Stimulated activated CD4-positive, alpha-beta T cell treated with anti-CD3 and anti-CD28 coated beads, Interleukin-4, amount 100 ng/mL, for 1 hour (primary cell): ENCODE measurements around the gene TRIM61.
"Not testable (repeated sequence)": the region's sequence is repeated elsewhere in the genome, so short reads cannot be mapped to it uniquely, and the experiment has no call there.

Experiments
- DNase-seq: peaks from one replicate; pipeline ENCODE4 v3.0.0-alpha.2; 2020

Gene TRIM61

GRCh38 chr4:164956766-164957643, 20.5 kb downstream of the TRIM61 start:
- DNase-seq, result peak; percentile 70

DNA sequence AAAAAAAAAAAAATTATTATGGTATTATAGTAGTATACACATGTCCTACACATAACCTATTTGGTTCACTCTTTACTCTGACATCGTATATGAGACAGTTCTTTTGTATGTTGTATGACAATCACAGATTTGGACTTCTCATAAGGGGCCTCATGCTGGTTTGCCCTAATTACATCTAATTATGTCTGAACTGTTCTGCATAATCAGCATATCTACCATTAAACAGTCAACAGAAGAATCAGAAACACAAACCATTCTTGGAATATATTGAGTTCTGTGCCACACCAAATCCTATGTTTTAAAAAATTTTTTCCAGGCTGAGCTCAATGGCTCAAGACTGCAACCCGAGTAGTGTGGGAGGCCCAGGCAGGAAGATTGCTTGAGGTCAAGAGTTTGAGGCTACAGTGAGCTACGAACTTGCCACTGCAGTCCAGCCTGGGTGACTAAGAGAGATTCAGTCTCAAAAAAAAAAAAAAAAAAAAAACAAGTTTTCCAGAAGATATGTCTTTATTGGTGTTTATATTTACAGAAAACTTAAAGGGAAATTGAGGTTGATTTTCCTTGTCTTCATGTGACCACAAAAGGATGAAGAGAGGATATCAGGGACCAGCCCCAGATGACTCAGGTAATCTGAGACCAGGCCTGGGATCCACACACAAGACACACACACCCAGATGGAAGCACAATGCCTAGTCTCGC, 22.2 kb downstream of the TRIM61 start:
- no peak for DNase-seq

GRCh38 chr4:164952551-164952950, 24.9 kb downstream of the TRIM61 start:
- DNase-seq, result no peak

GRCh38 chr4:164949448-164950143, 27.9 kb downstream of the TRIM61 start:
- no peak for DNase-seq

- no peak for DNase-seq
These were observed 28.5 kb downstream of the TRIM61 start for GRCh38 chr4:164948975-164949374.

GRCh38 chr4:164948006-164948405, 29.5 kb downstream of the TRIM61 start:
- DNase-seq, result not testable (repeated sequence)

DNA sequence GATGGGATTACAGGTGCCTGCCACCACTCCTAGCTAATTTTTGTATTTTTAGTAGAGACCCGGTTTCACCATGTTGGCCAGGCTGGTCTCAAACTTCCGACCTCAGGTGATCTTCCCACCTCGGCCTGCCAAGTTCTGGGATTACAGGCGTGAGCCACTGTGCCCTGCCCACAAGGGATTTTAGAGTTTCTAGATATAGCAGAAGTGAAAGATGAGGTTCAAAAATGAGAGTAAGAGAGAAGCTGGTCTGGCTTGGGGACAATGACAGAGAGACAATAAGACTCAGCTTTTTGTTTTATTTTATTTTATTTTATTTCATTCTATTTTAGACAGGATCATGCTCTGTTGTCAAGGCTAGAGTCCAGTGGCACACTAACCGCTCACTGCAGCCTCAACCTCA, 30.6 kb downstream of the TRIM61 start:
- DNase-seq, result no peak

DNA sequence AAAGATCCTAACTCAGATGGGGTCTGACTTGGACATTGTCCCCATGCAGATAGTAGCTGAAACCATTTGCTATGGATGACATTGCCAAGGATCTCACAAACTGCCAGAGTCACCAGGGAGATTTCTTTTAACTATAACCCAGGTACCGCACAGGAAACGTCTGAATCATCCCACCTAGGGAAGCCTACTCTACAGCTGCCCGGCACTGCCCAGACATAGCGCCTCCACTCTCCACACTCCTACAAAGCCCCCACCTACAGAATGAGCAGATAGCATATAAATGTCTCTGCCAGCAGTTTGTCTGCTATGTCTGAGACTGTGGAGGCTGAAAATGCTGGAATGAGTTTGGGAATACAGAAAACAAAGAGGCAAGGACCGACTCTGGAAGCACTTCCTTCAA, 32.3 kb downstream of the TRIM61 start:
- DNase-seq, result no peak

GRCh38 chr4:164943192-164943591, 34.3 kb downstream of the TRIM61 start:
- DNase-seq, result no peak

- no peak for DNase-seq
These were observed 39.7 kb downstream of the TRIM61 start for GRCh38 chr4:164937576-164938270.

DNA sequence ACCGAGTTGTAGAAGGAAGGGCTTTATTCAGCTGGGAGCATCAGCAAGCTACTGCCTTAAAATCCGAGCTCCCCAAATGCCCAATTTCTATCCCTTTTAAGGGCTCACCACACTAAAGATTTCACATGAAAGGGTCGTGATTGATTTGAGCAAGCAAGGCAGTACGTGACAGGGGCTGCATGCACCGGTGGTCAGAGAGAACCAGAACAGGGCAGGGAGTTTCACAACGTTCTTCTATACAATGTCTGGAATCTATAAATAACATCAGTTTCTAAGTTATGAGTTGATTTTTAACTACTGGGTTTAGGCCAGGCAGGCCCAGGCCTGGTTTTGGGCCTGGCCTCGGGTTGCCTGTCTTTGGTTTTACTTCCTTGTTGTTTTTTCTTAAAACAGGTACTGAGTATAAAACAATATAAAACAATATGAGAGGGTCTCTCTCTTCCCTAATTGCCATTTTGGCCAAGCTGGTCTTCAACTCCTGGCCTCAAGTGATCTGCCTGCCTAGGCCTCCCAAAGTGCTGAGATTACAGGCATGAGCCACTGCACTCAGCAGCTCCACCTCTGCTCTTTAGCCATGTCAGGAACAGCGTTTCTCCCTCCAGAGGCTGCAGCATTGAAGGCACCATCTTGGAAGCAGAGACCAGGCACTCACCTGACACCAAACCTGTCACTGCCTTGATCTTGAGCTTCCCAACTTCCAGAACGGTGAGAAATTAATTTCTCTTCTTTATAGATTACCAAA, 41.4 kb downstream of the TRIM61 start:
- DNase-seq, result not testable (repeated sequence)

DNA sequence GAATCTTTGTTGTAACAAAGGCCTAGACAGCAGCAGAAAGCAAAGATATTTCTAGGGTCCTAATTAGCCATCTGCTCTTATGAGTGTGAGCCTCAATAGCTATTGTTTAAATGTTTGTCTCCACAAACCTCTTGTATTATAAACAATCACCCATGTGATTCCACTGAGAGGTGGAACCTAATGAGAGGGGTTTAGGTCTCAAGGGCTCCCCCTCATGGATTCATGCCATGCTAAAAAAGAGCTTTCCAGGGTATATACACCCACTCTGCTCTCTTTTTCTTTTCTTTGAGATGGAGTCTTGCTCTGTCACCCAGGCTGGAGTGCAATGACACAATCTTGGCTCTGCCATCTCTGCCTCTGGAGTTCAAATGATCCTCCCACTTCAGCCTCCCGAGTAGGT, 42.1 kb downstream of the TRIM61 start:
- DNase-seq, result no peak

GRCh38 chr4:164933244-164933643, 44.2 kb downstream of the TRIM61 start:
- no peak for DNase-seq

- no peak for DNase-seq
These were observed 45.7 kb downstream of the TRIM61 start for GRCh38 chr4:164931551-164932324.

GRCh38 chr4:164930647-164931046, 46.8 kb downstream of the TRIM61 start:
- DNase-seq, result no peak

DNA sequence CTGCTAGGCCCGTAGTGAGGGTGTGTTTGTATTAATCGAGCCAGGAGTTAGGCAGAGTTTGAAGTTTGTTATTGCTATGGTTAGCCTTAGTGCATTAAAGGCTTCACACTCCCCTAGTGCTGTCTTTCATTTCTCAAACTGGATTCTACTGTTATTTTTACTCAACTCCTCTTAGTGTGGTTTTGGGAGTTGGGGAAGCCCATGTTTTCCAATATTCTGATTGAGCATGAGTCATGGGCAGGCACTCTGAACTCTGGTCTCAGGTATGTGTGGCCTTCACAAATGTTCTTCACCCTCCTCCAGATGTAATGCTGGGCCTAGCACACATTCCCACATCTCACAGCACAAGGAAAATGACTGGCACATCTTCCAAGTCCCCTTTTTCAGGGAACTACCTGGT, 50.4 kb downstream of the TRIM61 start:
- not testable (repeated sequence) for DNase-seq

DNA sequence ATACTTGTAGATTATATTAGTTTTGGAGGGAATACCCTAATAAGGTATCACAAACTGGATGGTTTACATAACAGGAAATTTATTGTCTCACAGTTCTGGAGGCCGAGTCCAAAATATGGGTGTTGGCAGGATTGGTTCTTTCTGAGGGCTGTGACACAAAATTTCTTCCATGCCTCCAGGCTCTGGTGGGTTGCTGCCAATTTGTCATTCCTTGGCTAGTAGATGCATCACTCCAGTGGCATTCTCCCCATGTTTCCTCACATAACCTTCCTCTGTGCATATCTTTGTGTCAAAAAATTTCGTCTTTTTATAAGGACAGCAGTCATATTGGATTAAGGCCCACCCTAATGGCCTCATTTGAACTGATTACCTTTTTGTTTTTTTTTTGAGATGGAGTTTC, 51.2 kb downstream of the TRIM61 start:
- no peak for DNase-seq

DNA sequence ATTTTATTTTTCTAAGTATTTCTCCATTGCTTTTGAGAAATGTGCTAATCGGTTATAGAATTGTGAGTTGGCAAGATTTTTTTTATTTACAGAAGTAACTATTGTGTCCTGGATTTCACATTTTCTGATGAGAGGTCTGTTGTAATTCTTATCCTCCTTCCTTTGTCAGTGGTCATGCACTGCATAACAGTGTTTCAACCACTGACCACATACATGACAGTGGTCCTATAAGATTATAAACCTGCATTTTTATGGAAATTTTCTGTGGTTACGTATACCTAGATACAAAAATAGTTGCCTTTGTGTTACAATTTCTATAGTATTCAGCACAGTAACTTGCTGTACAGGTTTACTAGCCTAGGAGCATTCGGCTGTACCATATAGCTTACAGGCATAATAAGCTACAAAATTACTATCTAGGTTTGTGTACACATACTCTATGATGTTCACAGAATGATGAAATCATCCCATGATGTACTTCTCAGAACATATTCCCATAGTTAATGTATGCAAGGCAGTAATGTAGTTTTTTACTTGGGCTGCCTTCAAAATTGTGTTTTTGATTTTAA, 52.7 kb downstream of the TRIM61 start:
- no peak for DNase-seq

DNA sequence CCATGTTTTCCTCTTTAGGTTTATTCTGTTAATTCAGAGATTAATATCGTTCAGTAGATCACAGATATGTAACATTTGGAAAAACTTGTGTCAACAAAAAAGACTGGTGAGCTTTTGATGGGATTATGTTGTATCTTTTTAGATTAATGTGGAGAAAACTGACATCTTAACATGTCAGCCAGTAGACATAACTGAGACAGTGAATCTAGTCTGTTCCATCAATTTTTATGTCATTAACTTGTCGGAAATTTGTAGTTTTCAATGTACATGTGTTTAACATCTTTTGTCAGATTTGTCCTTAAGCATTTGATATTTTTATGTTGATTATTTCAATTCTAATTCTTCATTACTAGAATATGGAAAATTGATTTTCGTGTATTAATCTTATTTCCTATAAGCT, 58.5 kb downstream of the TRIM61 start:
- no peak for DNase-seq
